Measurements from ENCODE around the gene KRT7.

Gene KRT7

DNA sequence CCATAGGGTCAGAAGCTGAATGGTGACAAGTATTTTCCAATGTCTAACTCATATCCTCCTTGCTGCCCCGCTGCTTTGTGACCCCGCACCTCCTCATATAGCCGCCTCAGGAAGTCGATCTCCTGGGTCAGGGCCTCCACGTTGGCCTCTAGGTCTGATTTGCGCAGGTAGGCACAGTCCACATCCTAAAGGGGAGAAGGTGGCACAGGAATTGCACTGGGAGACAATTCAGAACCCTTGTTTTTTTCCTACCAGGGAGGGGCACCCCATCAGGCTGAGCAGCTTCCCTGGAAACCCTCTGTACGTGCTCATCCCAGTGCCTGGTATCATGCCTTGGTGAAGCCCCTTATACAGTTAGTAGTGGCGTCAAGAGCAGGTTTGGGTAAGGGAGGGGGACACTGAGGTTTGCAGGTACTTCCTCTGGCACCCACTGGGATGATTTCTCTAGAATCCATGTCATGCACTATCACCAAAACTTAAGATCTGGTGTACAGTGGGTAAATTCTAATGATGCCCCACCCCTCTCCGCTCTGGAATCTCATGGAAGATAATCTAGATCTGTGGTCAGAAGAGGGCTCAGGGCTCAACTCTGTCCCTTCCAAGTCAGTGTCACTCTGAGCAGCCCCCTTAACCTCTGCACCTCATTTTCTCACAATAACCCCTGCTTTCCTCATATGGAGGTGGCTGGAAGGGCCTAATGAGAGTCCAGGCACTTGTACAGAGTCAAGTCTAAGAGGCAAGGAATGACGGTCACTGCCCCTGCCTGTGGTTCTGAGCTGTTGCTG, 21.3 kb downstream of the KRT7 start:
- Histone ChIP-seq H3K27me3 (ENCODE audit: insufficient read depth, poor library complexity, severe bottlenecking) (peaks cover 29% of the 10 kb centered on the region), H3K4me3 (replicated peaks; ENCODE audit: insufficient read depth, low read length) (no peak overlapping the region), H3K27ac (replicated peaks) (no peak overlapping the region)
- TF ChIP-seq, protein P1, sequence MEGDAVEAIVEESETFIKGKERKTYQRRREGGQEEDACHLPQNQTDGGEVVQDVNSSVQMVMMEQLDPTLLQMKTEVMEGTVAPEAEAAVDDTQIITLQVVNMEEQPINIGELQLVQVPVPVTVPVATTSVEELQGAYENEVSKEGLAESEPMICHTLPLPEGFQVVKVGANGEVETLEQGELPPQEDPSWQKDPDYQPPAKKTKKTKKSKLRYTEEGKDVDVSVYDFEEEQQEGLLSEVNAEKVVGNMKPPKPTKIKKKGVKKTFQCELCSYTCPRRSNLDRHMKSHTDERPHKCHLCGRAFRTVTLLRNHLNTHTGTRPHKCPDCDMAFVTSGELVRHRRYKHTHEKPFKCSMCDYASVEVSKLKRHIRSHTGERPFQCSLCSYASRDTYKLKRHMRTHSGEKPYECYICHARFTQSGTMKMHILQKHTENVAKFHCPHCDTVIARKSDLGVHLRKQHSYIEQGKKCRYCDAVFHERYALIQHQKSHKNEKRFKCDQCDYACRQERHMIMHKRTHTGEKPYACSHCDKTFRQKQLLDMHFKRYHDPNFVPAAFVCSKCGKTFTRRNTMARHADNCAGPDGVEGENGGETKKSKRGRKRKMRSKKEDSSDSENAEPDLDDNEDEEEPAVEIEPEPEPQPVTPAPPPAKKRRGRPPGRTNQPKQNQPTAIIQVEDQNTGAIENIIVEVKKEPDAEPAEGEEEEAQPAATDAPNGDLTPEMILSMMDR (IDR thresholded peaks at IDR 0.05; ENCODE audit: insufficient read depth, low read length) = no peak
- TF ChIP-seq SPI1 (IDR thresholded peaks at IDR 0.05; ENCODE audit: borderline replicate concordance, low read depth) (no peak), POLR2AphosphoS5 (IDR thresholded peaks at IDR 0.05; ENCODE audit: low read depth) (no peak), GABPA (IDR thresholded peaks at IDR 0.05; ENCODE audit: low read depth) (no peak)
- TF ChIP-seq, protein P2, sequence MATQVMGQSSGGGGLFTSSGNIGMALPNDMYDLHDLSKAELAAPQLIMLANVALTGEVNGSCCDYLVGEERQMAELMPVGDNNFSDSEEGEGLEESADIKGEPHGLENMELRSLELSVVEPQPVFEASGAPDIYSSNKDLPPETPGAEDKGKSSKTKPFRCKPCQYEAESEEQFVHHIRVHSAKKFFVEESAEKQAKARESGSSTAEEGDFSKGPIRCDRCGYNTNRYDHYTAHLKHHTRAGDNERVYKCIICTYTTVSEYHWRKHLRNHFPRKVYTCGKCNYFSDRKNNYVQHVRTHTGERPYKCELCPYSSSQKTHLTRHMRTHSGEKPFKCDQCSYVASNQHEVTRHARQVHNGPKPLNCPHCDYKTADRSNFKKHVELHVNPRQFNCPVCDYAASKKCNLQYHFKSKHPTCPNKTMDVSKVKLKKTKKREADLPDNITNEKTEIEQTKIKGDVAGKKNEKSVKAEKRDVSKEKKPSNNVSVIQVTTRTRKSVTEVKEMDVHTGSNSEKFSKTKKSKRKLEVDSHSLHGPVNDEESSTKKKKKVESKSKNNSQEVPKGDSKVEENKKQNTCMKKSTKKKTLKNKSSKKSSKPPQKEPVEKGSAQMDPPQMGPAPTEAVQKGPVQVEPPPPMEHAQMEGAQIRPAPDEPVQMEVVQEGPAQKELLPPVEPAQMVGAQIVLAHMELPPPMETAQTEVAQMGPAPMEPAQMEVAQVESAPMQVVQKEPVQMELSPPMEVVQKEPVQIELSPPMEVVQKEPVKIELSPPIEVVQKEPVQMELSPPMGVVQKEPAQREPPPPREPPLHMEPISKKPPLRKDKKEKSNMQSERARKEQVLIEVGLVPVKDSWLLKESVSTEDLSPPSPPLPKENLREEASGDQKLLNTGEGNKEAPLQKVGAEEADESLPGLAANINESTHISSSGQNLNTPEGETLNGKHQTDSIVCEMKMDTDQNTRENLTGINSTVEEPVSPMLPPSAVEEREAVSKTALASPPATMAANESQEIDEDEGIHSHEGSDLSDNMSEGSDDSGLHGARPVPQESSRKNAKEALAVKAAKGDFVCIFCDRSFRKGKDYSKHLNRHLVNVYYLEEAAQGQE (IDR thresholded peaks at IDR 0.05; ENCODE audit: insufficient replicate concordance, low read depth) = no peak
- no peak for DNase-seq (ENCODE audit: low read depth in 1 of 2, low spot score in 1 of 2)

DNA sequence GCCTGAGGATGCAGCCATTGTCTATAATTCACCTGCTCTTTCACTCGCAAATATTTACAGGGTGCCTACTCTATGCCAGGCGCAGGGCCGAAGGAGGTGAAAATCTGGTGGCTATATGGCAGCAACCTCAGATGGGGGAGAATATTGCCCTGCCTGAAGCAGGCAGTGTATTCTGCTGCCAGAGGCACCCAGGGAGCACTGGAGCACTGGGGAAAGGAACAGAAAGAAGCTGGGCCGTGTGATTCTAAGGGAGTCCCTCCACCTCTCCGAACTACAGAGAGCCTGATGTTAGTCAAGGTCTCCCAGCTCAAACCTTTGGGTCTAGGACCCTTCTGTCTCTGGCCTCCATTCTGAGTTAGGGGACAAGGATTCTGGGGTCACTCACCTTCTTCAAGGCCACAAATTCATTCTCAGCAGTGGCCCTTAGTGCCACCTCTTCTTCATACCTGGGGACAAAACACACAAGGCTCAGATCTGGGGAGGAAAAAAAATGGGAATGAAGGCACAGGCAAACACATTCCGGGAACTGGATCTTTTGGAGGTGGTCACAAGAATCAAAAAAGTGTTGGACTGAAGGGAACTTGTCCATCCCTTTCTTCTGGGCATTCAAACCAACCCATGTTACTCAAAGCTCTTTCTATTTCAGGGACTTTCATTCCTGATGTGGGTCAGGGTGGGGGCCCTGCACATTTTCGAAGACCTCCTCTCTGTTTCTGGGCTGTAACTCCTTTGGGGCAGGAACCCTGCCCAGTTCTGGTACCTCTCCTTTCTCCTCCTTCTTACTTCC, 22.1 kb downstream of the KRT7 start:
- DNase-seq (ENCODE audit: low read depth in 1 of 2, low spot score in 1 of 2) = no peak
- no peak overlapping the region for H3K4me3 ChIP-seq (replicated peaks; ENCODE audit: insufficient read depth, low read length)
- TF ChIP-seq SPI1 (IDR thresholded peaks at IDR 0.05; ENCODE audit: borderline replicate concordance, low read depth) (no peak), POLR2AphosphoS5 (IDR thresholded peaks at IDR 0.05; ENCODE audit: low read depth) (no peak), GABPA (IDR thresholded peaks at IDR 0.05; ENCODE audit: low read depth) (no peak)
- TF ChIP-seq, protein P1 (IDR thresholded peaks at IDR 0.05; ENCODE audit: insufficient read depth, low read length) = no peak
- TF ChIP-seq, protein P2 (IDR thresholded peaks at IDR 0.05; ENCODE audit: insufficient replicate concordance, low read depth) = no peak
- H3K27ac ChIP-seq (replicated peaks) = no peak overlapping the region
- peaks cover 32% of the 10 kb centered on the region for H3K27me3 ChIP-seq (ENCODE audit: insufficient read depth, poor library complexity, severe bottlenecking)

DNA sequence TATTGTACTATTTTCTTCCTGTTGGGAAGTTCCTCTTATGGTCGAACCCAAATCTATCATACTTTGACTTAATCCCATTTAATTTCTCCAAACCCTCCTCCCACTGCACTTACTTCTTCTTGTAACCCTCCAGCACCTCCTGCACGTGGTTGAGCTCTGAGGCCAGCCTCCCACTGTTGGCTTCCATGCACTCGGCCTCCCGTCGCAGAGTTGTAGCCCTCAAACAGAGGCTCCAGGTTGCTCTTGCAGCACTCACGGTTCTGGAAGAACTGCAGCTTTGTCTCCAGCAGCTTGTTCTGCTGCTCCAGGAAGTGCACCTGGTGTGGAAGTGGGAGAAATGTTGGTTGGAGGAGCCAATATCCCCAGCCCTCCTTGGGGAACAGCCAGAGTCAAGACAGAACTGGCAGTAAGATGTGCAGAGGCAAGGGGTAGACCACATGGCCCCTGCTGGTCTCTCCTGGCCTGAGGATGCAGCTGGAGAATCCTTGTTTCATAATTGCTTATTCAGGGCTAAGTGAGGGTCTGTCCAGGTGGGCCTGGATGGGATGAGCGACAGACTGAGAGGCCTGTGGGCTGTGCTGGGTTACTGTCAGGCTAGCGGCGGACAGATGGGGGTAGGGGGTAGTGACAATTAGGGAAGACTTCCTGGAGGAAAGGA, 23.0 kb downstream of the KRT7 start:
- Histone ChIP-seq H3K27me3 (ENCODE audit: insufficient read depth, poor library complexity, severe bottlenecking) (peaks cover 28% of the 10 kb centered on the region), H3K27ac (replicated peaks) (no peak overlapping the region), H3K4me3 (replicated peaks; ENCODE audit: insufficient read depth, low read length) (no peak overlapping the region)
- no peak for DNase-seq (ENCODE audit: low read depth in 1 of 2, low spot score in 1 of 2)
- TF ChIP-seq, protein P1 (IDR thresholded peaks at IDR 0.05; ENCODE audit: insufficient read depth, low read length) = no peak
- no peak for TF ChIP-seq GABPA (IDR thresholded peaks at IDR 0.05; ENCODE audit: low read depth)
- no peak for TF ChIP-seq POLR2AphosphoS5 (IDR thresholded peaks at IDR 0.05; ENCODE audit: low read depth)
- no peak for TF ChIP-seq SPI1 (IDR thresholded peaks at IDR 0.05; ENCODE audit: borderline replicate concordance, low read depth)
- TF ChIP-seq, protein P2 (IDR thresholded peaks at IDR 0.05; ENCODE audit: insufficient replicate concordance, low read depth) = no peak
